ENCODE results near the gene EEF1AKMT2.

EEF1AKMT2 gene

DNA sequence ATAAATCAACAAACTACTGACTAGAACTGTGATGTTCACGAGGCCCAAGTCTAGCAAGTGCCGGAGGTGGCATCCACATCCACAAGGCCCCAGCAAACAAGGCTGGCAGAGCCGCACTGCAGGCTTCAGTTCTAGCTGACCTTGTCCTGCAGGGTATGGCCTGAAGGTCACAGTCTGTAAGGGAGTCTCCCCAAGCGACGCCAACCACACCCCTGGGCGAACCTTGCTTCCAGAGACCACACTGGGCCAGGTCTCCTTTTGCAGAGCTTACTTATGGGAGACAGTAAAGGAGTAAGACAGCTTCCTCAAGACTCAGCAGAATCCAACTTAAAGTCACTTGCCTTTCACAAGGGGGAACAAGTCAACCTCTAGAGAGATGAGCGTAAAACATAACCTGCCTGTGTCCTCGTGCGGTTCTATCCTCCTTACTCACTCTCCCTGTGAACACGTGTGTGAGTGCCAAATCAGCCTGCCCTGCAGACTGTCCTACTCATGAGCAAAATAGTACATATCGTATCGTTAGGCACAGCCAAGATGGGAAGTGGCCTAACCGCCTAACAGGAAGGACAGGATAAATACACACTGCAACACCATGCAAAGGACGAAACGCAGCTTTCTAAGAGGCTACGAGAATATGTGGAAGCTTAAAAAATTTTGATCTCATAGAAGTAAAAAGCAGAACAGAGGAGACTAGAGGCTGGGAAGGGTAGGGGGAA lies 70.2 kb downstream of the EEF1AKMT2 start:
- no peak for DNase-seq (ENCODE audit: low read depth)

- peak; percentile 70 for DNase-seq (ENCODE audit: low read depth)
Measured at GRCh38 chr10:124719213-124719851, 72.4 kb downstream of the EEF1AKMT2 start.

DNA sequence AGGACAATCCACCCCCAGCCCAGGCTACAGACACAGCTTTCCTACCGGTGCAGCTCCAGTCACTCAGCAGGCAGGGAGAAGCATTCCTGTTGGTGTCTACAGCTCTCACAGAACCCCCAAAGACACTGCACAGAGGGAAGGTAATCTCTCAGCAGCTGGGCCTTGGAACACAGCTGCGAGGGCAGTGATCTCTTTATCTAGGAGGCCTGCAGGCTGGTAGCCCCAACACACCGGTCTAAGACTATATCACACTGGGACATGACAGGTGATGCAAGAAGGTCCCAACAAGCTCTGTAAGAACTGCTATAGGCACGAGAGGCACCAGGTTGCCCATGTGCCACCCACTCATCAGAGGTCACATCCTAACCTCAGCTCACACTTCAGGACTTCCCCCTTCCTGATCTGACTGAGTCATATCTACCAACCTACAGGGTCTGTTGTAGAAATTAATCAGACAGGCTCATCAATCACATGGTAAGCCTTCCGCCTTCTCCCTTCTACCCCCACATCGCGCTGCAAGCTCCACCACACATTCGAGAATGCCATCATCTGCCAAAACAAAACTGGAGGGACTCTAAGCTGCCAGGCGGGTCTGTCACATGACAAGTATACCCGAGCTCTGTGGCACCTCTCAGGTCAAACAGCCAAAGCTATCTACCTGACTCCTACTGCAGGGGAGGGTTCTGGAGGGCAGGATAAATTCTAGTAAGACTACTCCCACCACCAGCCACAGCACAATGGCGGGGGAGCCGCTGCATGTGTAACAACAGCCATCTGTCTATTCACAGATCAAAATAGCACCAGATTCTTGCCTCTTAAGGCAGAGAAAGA lies 73.6 kb downstream of the EEF1AKMT2 start:
- peak; percentile 74 for DNase-seq (ENCODE audit: low read depth)

GRCh38 chr10:124717041-124717757 lies 74.5 kb downstream of the EEF1AKMT2 start:
- no peak for DNase-seq (ENCODE audit: low read depth)

DNA sequence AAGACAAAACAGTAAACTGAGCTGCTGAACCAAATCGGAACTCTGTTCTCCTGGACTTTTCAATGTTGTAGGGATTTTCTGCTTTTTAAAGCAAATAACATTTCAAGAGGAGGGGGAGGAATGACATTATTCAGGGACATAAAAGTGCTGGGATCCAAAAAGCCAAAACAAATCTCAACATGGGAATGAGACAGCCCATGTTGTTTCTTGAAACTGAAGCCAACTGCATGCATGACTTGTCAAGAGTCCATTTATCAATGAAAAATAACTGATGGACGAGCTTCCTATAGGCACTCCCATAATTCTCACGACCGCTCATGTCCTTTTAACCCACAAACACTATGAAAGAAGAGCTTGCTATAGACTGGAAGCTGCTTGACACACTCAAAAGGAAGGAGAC lies 75.3 kb downstream of the EEF1AKMT2 start:
- no peak for DNase-seq (ENCODE audit: low read depth)

DNA sequence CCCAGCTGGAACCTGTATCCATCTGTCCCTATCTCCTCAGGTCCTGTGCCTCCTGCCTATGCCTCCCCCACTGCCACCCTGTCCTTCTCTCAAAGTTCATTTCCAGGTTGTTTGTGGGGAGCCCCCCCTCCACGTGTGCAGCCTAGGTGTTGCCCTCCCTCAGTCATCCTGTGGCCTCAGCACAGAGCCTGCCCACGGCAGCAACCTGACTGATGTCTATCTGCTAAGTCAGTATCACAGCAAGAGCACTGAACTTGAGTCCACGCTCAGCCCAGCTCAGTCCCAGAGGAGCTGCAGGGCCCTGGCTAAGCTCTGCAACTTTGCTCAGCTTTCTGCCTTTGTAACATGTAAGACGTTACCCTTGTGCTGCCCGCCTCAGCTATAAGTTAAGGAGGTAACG lies 76.2 kb downstream of the EEF1AKMT2 start:
- DNase-seq (ENCODE audit: low read depth): no peak

- DNase-seq (ENCODE audit: low read depth): no peak
Measured at GRCh38 chr10:124713679-124714255, 77.9 kb downstream of the EEF1AKMT2 start.

DNA sequence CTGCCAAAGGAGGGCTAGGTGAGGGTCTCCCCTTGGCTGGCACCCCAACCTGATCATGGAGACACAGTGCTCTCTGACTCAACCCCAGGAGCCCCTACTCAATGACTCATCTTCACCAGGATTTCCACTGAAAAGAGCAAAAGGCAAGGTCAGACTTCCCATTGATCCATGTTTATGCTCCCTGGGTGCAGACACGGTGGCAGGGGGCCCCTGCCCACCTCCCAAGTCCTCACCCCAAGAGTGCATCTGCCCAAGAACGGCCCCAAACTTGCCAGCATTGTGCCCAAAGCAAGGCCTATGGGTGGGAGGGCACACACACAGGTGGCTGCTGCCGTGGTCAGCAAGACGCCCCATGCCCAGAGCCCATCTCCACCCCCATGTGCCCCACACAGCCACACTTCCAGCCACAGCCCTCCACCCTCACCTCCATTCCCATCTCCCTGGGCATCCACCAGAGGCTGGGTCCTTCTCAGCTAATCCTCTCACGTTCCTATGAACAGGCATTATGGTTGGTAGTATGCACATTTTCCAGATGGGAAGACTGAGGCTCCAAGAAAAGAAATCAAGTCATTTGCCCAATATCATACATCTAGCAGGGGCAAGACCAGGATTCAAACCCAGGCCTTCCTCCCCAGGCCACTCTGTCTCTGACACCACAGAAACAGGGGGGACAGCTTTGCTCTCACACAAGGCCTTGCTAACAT lies 78.8 kb downstream of the EEF1AKMT2 start:
- DNase-seq (ENCODE audit: low read depth): no peak

GRCh38 chr10:124711145-124711544 lies 80.5 kb downstream of the EEF1AKMT2 start:
- DNase-seq (ENCODE audit: low read depth): no peak

DNA sequence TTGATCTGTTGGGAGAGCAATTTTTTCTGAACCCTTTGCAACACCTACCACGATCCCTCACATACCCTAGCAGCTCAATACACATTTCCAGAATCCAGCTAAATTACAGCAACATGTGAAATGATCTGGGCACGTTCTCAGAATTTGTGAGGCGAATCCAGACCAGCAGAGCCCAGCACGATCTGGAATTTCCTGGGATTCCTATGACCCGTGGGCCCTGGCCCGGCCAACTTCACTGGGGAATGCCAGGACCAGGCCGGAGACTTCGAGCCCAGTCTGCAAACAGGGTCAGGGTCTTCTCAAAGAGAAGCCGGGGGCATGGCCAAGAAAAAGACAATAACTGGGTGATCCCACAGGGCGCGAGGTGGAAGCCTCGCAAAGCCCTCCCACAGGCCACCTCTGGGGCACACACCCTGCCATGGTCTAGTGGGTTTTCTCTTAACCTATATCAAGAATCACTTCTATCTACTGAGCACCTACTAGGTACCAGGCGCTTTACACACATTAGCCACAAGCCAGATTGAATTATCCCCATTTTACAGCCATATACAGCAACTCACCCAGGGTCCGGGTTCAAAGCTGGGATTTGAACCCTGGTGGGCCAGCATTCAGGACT lies 81.3 kb downstream of the EEF1AKMT2 start:
- no peak for DNase-seq (ENCODE audit: low read depth)

DNA sequence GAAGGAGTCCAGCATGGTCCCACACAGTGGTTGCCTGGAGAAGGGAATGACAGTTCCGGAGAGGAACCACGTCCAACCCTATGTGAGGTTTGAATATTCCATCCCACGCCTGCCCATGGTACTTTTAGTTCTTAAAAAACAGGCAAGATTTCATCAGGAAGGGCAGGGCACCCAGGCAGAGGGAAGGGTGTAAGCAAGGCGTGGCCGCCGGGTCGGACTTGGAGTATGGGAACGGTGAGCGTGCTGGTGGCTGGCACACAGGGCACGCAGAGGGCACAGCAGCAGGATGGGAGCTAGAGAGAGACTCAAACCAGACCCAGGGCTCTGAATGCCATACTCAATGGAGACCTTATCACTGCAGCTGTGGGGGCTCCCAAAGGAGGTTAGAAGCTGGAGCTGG lies 81.8 kb downstream of the EEF1AKMT2 start:
- DNase-seq (ENCODE audit: low read depth): no peak

DNA sequence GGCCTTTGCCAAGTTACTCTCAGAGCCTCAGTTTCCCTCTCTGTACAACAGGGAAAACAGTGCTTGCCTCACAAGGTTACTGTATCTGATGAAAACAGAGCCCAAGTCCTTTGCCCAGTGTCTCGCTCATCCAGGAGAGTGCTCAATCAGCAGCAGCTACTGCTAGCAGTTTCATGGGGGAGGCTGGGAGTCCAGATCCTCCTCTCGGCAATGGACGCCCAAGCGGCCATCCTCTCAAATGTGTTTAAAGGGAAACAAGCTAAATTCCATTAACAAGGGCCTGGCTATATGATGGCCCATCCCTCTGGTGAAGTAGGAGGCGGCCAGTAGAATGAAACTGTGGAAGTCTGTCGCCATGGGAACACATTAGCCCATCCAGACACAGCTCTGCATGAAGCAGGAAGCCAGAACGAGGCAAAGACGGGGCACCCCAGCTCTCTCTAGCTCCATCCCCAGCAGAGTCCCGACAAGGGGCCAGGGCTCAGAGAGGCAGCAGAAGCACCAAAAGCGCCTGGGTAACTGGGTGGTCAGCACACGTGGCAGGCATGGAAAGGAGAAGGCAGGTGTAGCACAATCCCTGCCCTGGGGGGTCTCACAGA lies 82.7 kb downstream of the EEF1AKMT2 start:
- DNase-seq (ENCODE audit: low read depth): no peak

GRCh38 chr10:124708246-124708779 lies 83.4 kb downstream of the EEF1AKMT2 start:
- DNase-seq (ENCODE audit: low read depth): no peak

Data from T follicular helper cell (primary cell).